H9 (cell line): Measurements from ENCODE around the gene SLC44A2. TPM values are rescaled to one million over a fixed set of nuclear protein-coding genes. Genes with fewer than 3 reads are reported as not detected.
A peak's percentile ranks its signal among the peaks of the same experiment; 100 is the strongest.

Source experiments
- DNase-seq: peaks from one replicate; pipeline ENCODE4 v3.0.0-alpha.2; 2017
- H2AFZ ChIP-seq: one replicate; pipeline ENCODE4 v1.6.1; 2013; ENCODE audit warnings: mild to moderate bottlenecking, low read length, control low read depth, moderate library complexity
- H2AK5ac ChIP-seq: 2 replicates; pipeline ENCODE4 v1.6.1; 2013; ENCODE audit warnings: low read length, control low read depth, mixed read lengths; ENCODE audit not compliant: insufficient read length
- H2BK120ac ChIP-seq: one replicate; pipeline ENCODE4 v1.6.1; 2013; ENCODE audit warnings: low read depth, mild to moderate bottlenecking, low read length, control low read depth, inconsistent platforms; ENCODE audit not compliant: poor library complexity, severe bottlenecking
- H2BK12ac ChIP-seq: 2 replicates; pipeline ENCODE4 v1.6.1; 2013; ENCODE audit warnings: low read length, control low read depth, mixed read lengths, low read depth; ENCODE audit not compliant: insufficient read length
- H2BK15ac ChIP-seq: 2 replicates; pipeline ENCODE4 v1.6.1; 2013; ENCODE audit warnings: low read depth, low read length, control low read depth
- H2BK20ac ChIP-seq: one replicate; pipeline ENCODE4 v1.6.1; 2013; ENCODE audit warnings: low read depth, mild to moderate bottlenecking, low read length, control low read depth, inconsistent platforms; ENCODE audit not compliant: poor library complexity, severe bottlenecking
- H2BK5ac ChIP-seq: 2 replicates; pipeline ENCODE4 v1.6.1; 2013; ENCODE audit warnings: low read length, control low read depth, mixed read lengths; ENCODE audit not compliant: insufficient read length
- H3K14ac ChIP-seq: 2 replicates; pipeline ENCODE4 v1.6.1; 2013; ENCODE audit warnings: low read length, control low read depth; ENCODE audit not compliant: insufficient read depth
- H3K18ac ChIP-seq: 2 replicates; pipeline ENCODE4 v1.6.1; 2013; ENCODE audit warnings: low read depth, mild to moderate bottlenecking, mixed read lengths, low read length, control low read depth; ENCODE audit not compliant: insufficient read length
- H3K23ac ChIP-seq: 2 replicates; pipeline ENCODE4 v1.6.1; 2013; ENCODE audit warnings: low read length, control low read depth, mixed read lengths, low read depth; ENCODE audit not compliant: insufficient read length
- H3K23me2 ChIP-seq: 2 replicates; pipeline ENCODE4 v1.6.1; 2013; ENCODE audit warnings: low read depth, mild to moderate bottlenecking, mixed read lengths, low read length, control low read depth; ENCODE audit not compliant: insufficient read length, poor library complexity, severe bottlenecking
- H3K27ac ChIP-seq: 2 replicates; pipeline ENCODE4 v1.5.1; 2013; ENCODE audit warnings: low read length, control low read depth, mixed read lengths, low read depth; ENCODE audit not compliant: insufficient read length
- H3K27me3 ChIP-seq: 2 replicates; pipeline ENCODE4 v1.6.1; 2013; ENCODE audit warnings: low read length, control low read depth, inconsistent platforms; ENCODE audit not compliant: insufficient read depth
- H3K4ac ChIP-seq: 2 replicates; pipeline ENCODE4 v1.6.1; 2013; ENCODE audit warnings: low read depth, mild to moderate bottlenecking, control low read depth, inconsistent platforms, low read length, moderate library complexity
- H3K4me1 ChIP-seq: 2 replicates; pipeline ENCODE4 v1.6.1; 2013; ENCODE audit warnings: low read length, control low read depth, inconsistent platforms; ENCODE audit not compliant: insufficient read depth
- H3K4me2 ChIP-seq: 2 replicates; pipeline ENCODE4 v1.6.1; 2013; ENCODE audit warnings: low read length, control low read depth, mixed read lengths; ENCODE audit not compliant: insufficient read length, insufficient read depth
- H3K56ac ChIP-seq: 2 replicates; pipeline ENCODE4 v1.6.1; 2013; ENCODE audit warnings: low read depth, mild to moderate bottlenecking, mixed read lengths, low read length, control low read depth; ENCODE audit not compliant: insufficient read length
- H3K79me1 ChIP-seq: 2 replicates; pipeline ENCODE4 v1.6.1; 2013; ENCODE audit warnings: low read depth, mild to moderate bottlenecking, moderate library complexity, low read length, control low read depth, inconsistent platforms; ENCODE audit not compliant: insufficient read depth, poor library complexity, severe bottlenecking
- H3K79me2 ChIP-seq: 2 replicates; pipeline ENCODE4 v1.6.1; 2013; ENCODE audit warnings: low read length, control low read depth, inconsistent platforms; ENCODE audit not compliant: insufficient read depth
- H3K9ac ChIP-seq: 2 replicates; pipeline ENCODE4 v1.6.1; 2013; ENCODE audit warnings: low read length, control low read depth, mixed read lengths; ENCODE audit not compliant: insufficient read length; ENCODE audit errors: extremely low read depth
- H3K9me3 ChIP-seq: one replicate; pipeline ENCODE4 v1.6.1; 2013; ENCODE audit warnings: low read depth, low read length, inconsistent platforms; ENCODE audit not compliant: control insufficient read depth
- H3T11ph ChIP-seq: one replicate; pipeline ENCODE4 v1.6.1; 2013; ENCODE audit warnings: mild to moderate bottlenecking, low read length, control low read depth, inconsistent platforms
- H4K20me1 ChIP-seq: one replicate; pipeline ENCODE4 v1.6.1; 2013; ENCODE audit not compliant: control insufficient read depth, insufficient read length, insufficient read depth
- H4K5ac ChIP-seq: 2 replicates; pipeline ENCODE4 v1.6.1; 2013; ENCODE audit warnings: low read depth, mild to moderate bottlenecking, mixed read lengths, low read length, control low read depth; ENCODE audit not compliant: insufficient read length
- H4K8ac ChIP-seq: replicated peaks from 2 replicates; pipeline ENCODE4 v1.6.1; 2013; ENCODE audit warnings: low read length, control low read depth, mixed read lengths, low read depth; ENCODE audit not compliant: insufficient read length
- H4K91ac ChIP-seq: 2 replicates; pipeline ENCODE4 v1.6.1; 2013; ENCODE audit warnings: low read depth, mild to moderate bottlenecking, moderate library complexity, mixed read lengths, low read length, control low read depth; ENCODE audit not compliant: insufficient read length
- H3K27ac Mint-ChIP-seq, 3 experiments: 2 replicates in 2 of 3; 3 replicates in 1 of 3; pipeline ENCODE4 v1.8.0; 2020 to 2021; ENCODE audit warnings: mixed read lengths in 3 of 3, mild to moderate bottlenecking in 1 of 3, moderate library complexity in 1 of 3
- H3K27me3 Mint-ChIP-seq: 2 replicates; pipeline ENCODE4 v1.8.0; 2021; ENCODE audit warnings: low read depth, mild to moderate bottlenecking, moderate library complexity, mixed read lengths
- H3K36me3 Mint-ChIP-seq, 3 experiments: 2 replicates in 2 of 3; 3 replicates in 1 of 3; pipeline ENCODE4 v1.8.0; 2020 to 2021; ENCODE audit warnings: low read depth in 3 of 3, mixed read lengths in 3 of 3; ENCODE audit not compliant: insufficient read depth in 1 of 3
- H3K4me1 Mint-ChIP-seq, 2 experiments: 2 replicates each; pipeline ENCODE4 v1.8.0; 2020; ENCODE audit warnings: mixed read lengths in 2 of 2
- H3K4me3 Mint-ChIP-seq, 2 experiments: 2 replicates in 1 of 2; 3 replicates in 1 of 2; pipeline ENCODE4 v1.8.0; 2020 to 2021; ENCODE audit warnings: mild to moderate bottlenecking in 2 of 2, mixed read lengths in 2 of 2, moderate library complexity in 1 of 2
- H3K9me3 Mint-ChIP-seq, 2 experiments: 2 replicates in 1 of 2; 3 replicates in 1 of 2; pipeline ENCODE4 v1.8.0; 2020; ENCODE audit warnings: mild to moderate bottlenecking in 2 of 2, mixed read lengths in 2 of 2, moderate library complexity in 1 of 2
- CTCF ChIP-seq: fragments of 200-600 bp; sonication (generic); conservative IDR thresholded peaks from 3 replicates; pipeline ENCODE4 v1.8.0; 2021; ENCODE audit warnings: antibody characterized with exemption, mild to moderate bottlenecking
- WGBS: extraction: QIAGEN DNeasy Blood & Tissue Kit; methylation state at CpG from one replicate; pipeline ENCODE4 v1.1.7; 2013; ENCODE audit warnings: missing lambda C conversion rate, low lambda C conversion rate, mixed read lengths; ENCODE audit not compliant: insufficient read length; ENCODE audit errors: extremely low coverage; 5-methylcytosine and 5-hydroxymethylcytosine counted together
- total RNA-seq: library from RNA; stranded (reverse); gene quantifications from 2 replicates; pipeline ENCODE4 v1.2.1, GENCODE V29; 2021

SLC44A2 gene
- total RNA-seq, 1 experiment from 2014 or later, result 121 TPM

- no peaks in the 10 kb centered on the region for H4K20me1 ChIP-seq
- H2BK20ac ChIP-seq, result no peak overlapping the region
- H3K27ac ChIP-seq, result no peak overlapping the region
- Mint-ChIP-seq H3K36me3 (peaks cover 51 to 89% (median 80%) of the 10 kb centered on the region in 3 experiments; a peak in 6 of 7 replicates), H3K27ac (peak overlapping the region; percentile 67 to 95 (median 86); a peak in 4 of 7 replicates), H3K4me3 (no peak overlapping the region), H3K27me3 (no peaks in the 10 kb centered on the region), H3K4me1 (peaks cover 10 to 12% of the 10 kb centered on the region in 2 experiments), H3K9me3 (no peaks in the 10 kb centered on the region)
- peak; percentile 73 for DNase-seq
- no peak overlapping the region for H4K5ac ChIP-seq
- H3K9me3 ChIP-seq, result no peaks in the 10 kb centered on the region
- no CpG with 5 or more reads among the region's 37 CpGs for WGBS
- H3K27me3 ChIP-seq, result no peaks in the 10 kb centered on the region
- no peak overlapping the region for H2AK5ac ChIP-seq
- H3K4me2 ChIP-seq, result no peak overlapping the region
- H3K56ac ChIP-seq, result no peak overlapping the region
- no peak overlapping the region for H3K4ac ChIP-seq
- H4K8ac ChIP-seq, result no peak overlapping the region
- no peak overlapping the region for H3K9ac ChIP-seq
- no peak overlapping the region for H2BK15ac ChIP-seq
- H3K4me1 ChIP-seq, result no peaks in the 10 kb centered on the region
- no peaks in the 10 kb centered on the region for H3K79me1 ChIP-seq
- no peaks in the 10 kb centered on the region for H3K23me2 ChIP-seq
- H3K14ac ChIP-seq, result no peak overlapping the region
- no peak overlapping the region for H3T11ph ChIP-seq
- no peak overlapping the region for H3K23ac ChIP-seq
- no peak overlapping the region for H2BK5ac ChIP-seq
- TF ChIP-seq CTCF, result no peak
- H3K79me2 ChIP-seq, result no peaks in the 10 kb centered on the region
- H3K18ac ChIP-seq, result no peak overlapping the region
- no peak overlapping the region for H2AFZ ChIP-seq
- no peak overlapping the region for H2BK12ac ChIP-seq
- H4K91ac ChIP-seq, result no peak overlapping the region
- H2BK120ac ChIP-seq, result no peak overlapping the region
These were observed 11.1 kb downstream of the SLC44A2 start for GRCh38 chr19:10636304-10636972.
